Measurements from ENCODE around the gene SSR4.
A peak's percentile ranks its signal among the peaks of the same experiment; 100 is the strongest.

SSR4 gene

GRCh38 chrX:153777261-153778090 is 17.0 kb upstream of the SSR4 start:
- no peak for TF ChIP-seq CTCF (IDR thresholded peaks at IDR 0.05; ENCODE audit: low read depth, low read length)
- DNase-seq (ENCODE audit: low read depth, low spot score), result no peak
- no peak overlapping the region for H3K4me3 ChIP-seq (ENCODE audit: low read depth, low read length)
- in situ Hi-C loops (cut with HindIII; ENCODE audit: low sequenced_read_pairs), result no loop called here

DNA sequence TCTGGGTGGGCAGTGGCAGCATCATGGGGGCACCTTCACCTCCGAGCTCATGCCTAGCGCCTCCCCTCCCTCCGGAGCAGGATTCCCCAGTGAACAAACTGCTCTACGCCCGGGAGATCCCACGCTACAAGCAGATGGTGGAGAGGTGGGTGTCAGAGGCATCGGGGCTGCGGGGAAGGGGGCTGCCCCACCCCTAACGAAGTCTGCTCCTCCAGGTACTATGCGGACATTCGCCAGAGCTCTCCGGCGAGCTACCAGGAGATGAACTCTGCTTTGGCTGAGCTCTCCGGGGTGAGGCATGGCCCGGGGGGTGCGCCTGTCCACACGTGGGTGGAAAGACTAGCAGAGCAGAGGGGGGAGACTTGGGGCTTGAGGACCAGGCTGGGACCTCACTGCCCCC is 16.3 kb upstream of the SSR4 start:
- no peak for DNase-seq (ENCODE audit: low read depth, low spot score)
- no peak overlapping the region for H3K4me3 ChIP-seq (ENCODE audit: low read depth, low read length)
- in situ Hi-C loops (cut with HindIII; ENCODE audit: low sequenced_read_pairs), result no loop called here
- no peak for TF ChIP-seq CTCF (IDR thresholded peaks at IDR 0.05; ENCODE audit: low read depth, low read length)

- no peak overlapping the region for H3K4me3 ChIP-seq (ENCODE audit: low read depth, low read length)
- DNase-seq (ENCODE audit: low read depth, low spot score), result no peak
- no peak for TF ChIP-seq CTCF (IDR thresholded peaks at IDR 0.05; ENCODE audit: low read depth, low read length)
- in situ Hi-C loops (cut with HindIII; ENCODE audit: low sequenced_read_pairs), result no loop called here
Measured at GRCh38 chrX:153778684-153779101, 15.8 kb upstream of the SSR4 start.

DNA sequence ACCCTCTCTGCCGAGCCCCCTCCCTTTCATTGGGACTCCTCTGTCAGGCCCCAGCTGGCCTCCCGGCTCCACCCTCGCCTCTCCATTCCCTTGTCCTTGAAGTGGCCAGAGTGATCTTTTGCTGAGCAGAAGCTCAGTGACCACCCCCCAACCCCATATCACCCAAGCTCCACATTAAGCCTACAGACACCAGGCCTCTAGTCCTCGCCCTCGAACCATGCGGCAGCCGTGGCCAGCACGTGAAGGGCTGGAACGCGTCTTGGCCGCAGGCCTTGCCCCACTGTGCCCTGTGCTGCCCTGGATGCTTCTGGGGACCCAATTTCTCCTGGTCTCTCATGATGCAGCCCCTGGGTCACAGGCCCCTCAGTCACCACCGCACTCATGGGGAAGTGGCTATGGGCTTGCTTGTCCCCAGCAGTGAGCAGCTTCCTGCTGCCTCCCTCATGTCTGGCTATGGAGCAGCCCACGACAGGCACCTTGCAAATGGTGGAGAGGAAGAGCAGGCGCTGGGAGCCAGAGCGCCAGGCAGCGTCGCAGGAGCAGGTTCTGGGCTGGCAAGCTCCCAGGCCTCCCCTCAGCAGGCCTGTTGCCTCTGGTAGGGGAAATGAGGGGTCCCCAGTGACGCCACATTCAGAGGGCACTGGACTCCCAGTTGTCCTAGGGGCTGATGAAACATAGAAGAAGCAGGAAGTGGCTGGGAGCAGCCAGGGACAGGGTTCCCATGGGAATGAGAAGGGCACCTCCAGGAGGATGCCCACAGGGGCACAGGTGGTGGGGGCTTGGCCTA is 14.4 kb upstream of the SSR4 start:
- no peak for TF ChIP-seq CTCF (IDR thresholded peaks at IDR 0.05; ENCODE audit: low read depth, low read length)
- in situ Hi-C loops (cut with HindIII; ENCODE audit: low sequenced_read_pairs), result no loop called here
- no peak for DNase-seq (ENCODE audit: low read depth, low spot score)
- no peak overlapping the region for H3K4me3 ChIP-seq (ENCODE audit: low read depth, low read length)

- peak; percentile 16 for DNase-seq (ENCODE audit: low read depth, low spot score)
- in situ Hi-C loops (cut with HindIII; ENCODE audit: low sequenced_read_pairs), result no loop called here
- no peak for TF ChIP-seq CTCF (IDR thresholded peaks at IDR 0.05; ENCODE audit: low read depth, low read length)
- no peak within 1 kb of the TSS for H3K4me3 ChIP-seq (ENCODE audit: low read depth, low read length)
Measured at GRCh38 chrX:153780678-153781427, 13.6 kb upstream of the SSR4 start, which contains the start of gene SRPK3. Gene SRPK3, plus strand, starts transcription at chrX:153781041. Its CDS starts 46 bp downstream, at chrX:153781087.

GRCh38 chrX:153781428-153782047 is 12.9 kb upstream of the SSR4 start:
- no peak for DNase-seq (ENCODE audit: low read depth, low spot score)
- no peak overlapping the region for H3K4me3 ChIP-seq (ENCODE audit: low read depth, low read length)
- TF ChIP-seq CTCF (IDR thresholded peaks at IDR 0.05; ENCODE audit: low read depth, low read length), result no peak
- in situ Hi-C loops (cut with HindIII; ENCODE audit: low sequenced_read_pairs), result no loop called here
